HepG2 (cell line): ENCODE data around the gene RRBP1. TPM values are rescaled to one million over a fixed set of nuclear protein-coding genes. Genes with fewer than 3 reads are reported as not detected.
A peak's percentile ranks its signal among the peaks of the same experiment; 100 is the strongest.

Experiments used
- ATAC-seq: fragments of 200-7000 bp; cut with Tn5 transposase; 3 replicates; pipeline ENCODE4 v1.9.1; 2020; ENCODE audit warnings: mild to moderate bottlenecking, moderate library complexity
- BruUV-seq: library from RNA; stranded (reverse); fragments of 400-500 nt; replicated peaks from 2 replicates; lab custom pipeline; 2021; lab: Mats Ljungman, UMichigan
- CTCF ChIA-PET: fragments of 300-600 bp; formaldehyde crosslinking; extraction: SDS; loops from one replicate; lab custom pipeline; 2021; ENCODE audit warnings: low total read pairs, inconsistent platforms, low intra/inter-chr PET ratio; lab: Yijun Ruan, JAX
- POLR2A ChIA-PET: fragments of 350-600 bp; sonication (Branson Sonifier 250); formaldehyde crosslinking; loops from one replicate; lab custom pipeline; 2020; ENCODE audit warnings: antibody characterized with exemption, inconsistent platforms; lab: Yijun Ruan, JAX
- DNase-seq: peaks from one replicate; pipeline ENCODE4 v3.0.0-alpha.2; 2015; ENCODE audit warnings: low spot score
- FAIRE-seq: peaks from 3 replicates; lab custom pipeline; 2011; peaks lifted over from hg19 to GRCh38; lab: Jason Lieb, UNC
- H2AFZ ChIP-seq: one replicate; pipeline ENCODE4 v1.6.1; 2011; ENCODE audit warnings: low read length, inconsistent platforms
- H3K27ac ChIP-seq: fragments of 300-600 bp; 3 replicates; pipeline ENCODE4 v1.8.0; 2011; ENCODE audit warnings: mixed run types, mild to moderate bottlenecking, mixed read lengths, low read length, inconsistent platforms; ENCODE audit not compliant: insufficient read depth; ENCODE audit errors: extremely low read length
- H3K27me3 ChIP-seq, 2 experiments: fragments of 200-600 bp in 1 of 2; 2 replicates in 1 of 2; 3 replicates in 1 of 2; pipeline versions ENCODE4 v1.6.0 to v1.8.0; 2011; ENCODE audit warnings: low read length in 2 of 2, mild to moderate bottlenecking in 2 of 2, moderate library complexity in 2 of 2, inconsistent platforms in 1 of 2; ENCODE audit not compliant: insufficient read depth in 2 of 2, control insufficient read depth in 1 of 2
- H3K36me3 ChIP-seq, 2 experiments: fragments of 200-600 bp in 1 of 2; replicated peaks in 1 of 2; 2 replicates in 1 of 2; 3 replicates in 1 of 2; pipeline versions ENCODE4 v1.5.1 to v1.8.0; 2011; ENCODE audit warnings: low read length in 2 of 2, inconsistent platforms in 1 of 2; ENCODE audit not compliant: insufficient read depth in 2 of 2, control insufficient read depth in 1 of 2
- H3K4me1 ChIP-seq: 2 replicates; pipeline ENCODE4 v1.5.1; 2012; ENCODE audit warnings: low read length, inconsistent platforms; ENCODE audit not compliant: insufficient read depth
- H3K4me2 ChIP-seq: 2 replicates; pipeline ENCODE4 v1.6.0; 2011; ENCODE audit warnings: low read depth, low read length, inconsistent platforms
- H3K4me3 ChIP-seq, 3 experiments: fragments of 200-600 bp in 1 of 3; sonication (generic), shearing (Covaris generic) in 1 of 3; replicated peaks in 1 of 3; 2 replicates each; pipeline ENCODE4 v1.5.1; 2011 to 2016; ENCODE audit warnings: low read length in 3 of 3, inconsistent platforms in 2 of 3, low read depth in 2 of 3, mild to moderate bottlenecking in 2 of 3, control low read depth in 1 of 3, mixed read lengths in 1 of 3; ENCODE audit not compliant: insufficient read depth in 1 of 3
- H3K79me2 ChIP-seq: one replicate; pipeline ENCODE4 v1.6.1; 2011; ENCODE audit warnings: low read length, inconsistent platforms; ENCODE audit not compliant: insufficient read depth
- H3K9ac ChIP-seq: 2 replicates; pipeline ENCODE4 v1.6.0; 2011; ENCODE audit warnings: mild to moderate bottlenecking, low read depth, low read length, inconsistent platforms; ENCODE audit not compliant: insufficient read depth
- H3K9me3 ChIP-seq: 2 replicates; pipeline ENCODE4 v1.5.1; 2012; ENCODE audit warnings: mild to moderate bottlenecking, low read length
- H4K20me1 ChIP-seq: 2 replicates; pipeline ENCODE4 v1.6.0; 2011; ENCODE audit warnings: inconsistent platforms, mild to moderate bottlenecking, low read length, moderate library complexity; ENCODE audit not compliant: insufficient read depth
- FOXC1 ChIP-seq: sonication (generic); formaldehyde crosslinking; IDR thresholded peaks from 2 replicates; pipeline ENCODE4 v1.8.0; 2022; ENCODE audit warnings: mild to moderate bottlenecking, missing genetic modification reagents, borderline replicate concordance
- PBX3 ChIP-seq: sonication (generic); formaldehyde crosslinking; IDR thresholded peaks from 2 replicates; pipeline ENCODE4 v1.8.1; 2023; ENCODE audit warnings: missing genetic modification reagents, inconsistent platforms, borderline replicate concordance
- SRSF1 ChIP-seq: fragments of 200-400 bp; formaldehyde crosslinking; optimal IDR thresholded peaks from 2 replicates; pipeline ENCODE3; 2017; ENCODE audit warnings: mild to moderate bottlenecking, low read depth, low read length, moderate library complexity
- ZNF574 ChIP-seq: sonication (generic); formaldehyde crosslinking; IDR thresholded peaks from 2 replicates; pipeline ENCODE4 v1.4.0; 2020; ENCODE audit warnings: missing genetic modification reagents
- ZNF670 ChIP-seq: sonication (generic); formaldehyde crosslinking; IDR thresholded peaks from 2 replicates; pipeline ENCODE4 v1.8.0; 2022; ENCODE audit warnings: mild to moderate bottlenecking, missing genetic modification reagents, borderline replicate concordance
- ZNF710 ChIP-seq: sonication (generic); formaldehyde crosslinking; IDR thresholded peaks from 2 replicates; pipeline ENCODE4 v1.5.0; 2020; ENCODE audit warnings: mild to moderate bottlenecking, missing genetic modification reagents, borderline replicate concordance
- WGBS: methylation state at CpG from one replicate; pipeline ENCODE4 v1.1.6; 2017; ENCODE audit warnings: low lambda C conversion rate; 5-methylcytosine and 5-hydroxymethylcytosine counted together
- in situ Hi-C: cut with HindIII; loops from 2 replicates; pipeline ENCODE4 v1.10.0; 2017; ENCODE audit warnings: low pct_unique_long_range_greater_than_20kb; ENCODE audit not compliant: extremely low pct_ligation_motif_present
- intact Hi-C: fragments of 100-400 bp; cut with micrococcal nuclease; formaldehyde crosslinking; loops from one replicate; pipeline ENCODE4 v1.10.0; 2022; ENCODE audit not compliant: unreplicated experiment
- polyA plus RNA-seq, 8 experiments: library from polyadenylated mRNA; depleted of rRNA in 3 of 8; stranded (reverse) in 7 of 8; unstranded in 1 of 8; fragments of >200 nt; fragmentation: Illumina TruSeq in 4 of 8; extraction: Trizol in 4 of 8; gene quantifications; 2 replicates each; pipeline versions ENCODE4 v1.2.1 to v1.2.3, GENCODE V29; 2011 to 2016; ENCODE audit warnings: low read depth in 4 of 8, missing spikeins in 1 of 8, mixed read lengths in 1 of 8; ENCODE audit not compliant: insufficient read depth in 1 of 8
- total RNA-seq, 5 experiments: library from RNA; depleted of rRNA; stranded (reverse); fragments of >200 nt; fragmentation: Illumina TruSeq; extraction: Trizol; gene quantifications; 2 replicates each; pipeline ENCODE4 v1.2.3, GENCODE V29; 2016; ENCODE audit warnings: low read depth in 1 of 5

RRBP1 gene
- total and polyA plus RNA-seq, 2 of the 13 experiments (the other 11 are each of a cell fraction or from before 2014, with no cell fraction given), result 150 to 222 TPM

GRCh38 chr20:17647391-17648314 is 34.4 kb downstream of the RRBP1 start:
- Histone ChIP-seq H3K4me2 (no peak overlapping the region), H3K4me1 (peaks cover 40% of the 10 kb centered on the region), H3K9me3 (no peaks in the 10 kb centered on the region), H3K36me3 (peaks cover 41 to 74% of the 10 kb centered on the region in 2 experiments), H4K20me1 (peaks cover 90% of the 10 kb centered on the region), H3K27ac (no peak overlapping the region), H2AFZ (no peak overlapping the region), H3K27me3 (no peaks in the 10 kb centered on the region), H3K9ac (no peak overlapping the region), H3K4me3 (no peak overlapping the region), H3K79me2 (peaks cover 99% of the 10 kb centered on the region)
- intact Hi-C loops (no loop called here), in situ Hi-C loops (no loop called here)
- no TSS peak for BruUV-seq
- ATAC-seq (peak; percentile 9), FAIRE-seq (no peak), DNase-seq (no peak)
- 97% methylated on average over 19 of the region's 20 CpGs for WGBS
- ChIA-PET CTCF (no interaction called here), POLR2A (interaction anchor here (0.9 to 1.6 kb wide), 3 partner anchors 14 to 291 kb away, joined by 3 to 5 read pairs (median 3); no protein-coding TSS in a partner anchor)
- no peak for TF ChIP-seq SRSF1
- 0 out of 2 replicates have a peak, but pooled peaks have one; percentile 35 for TF ChIP-seq ZNF670 (CRISPR knock-in tag)
- TF ChIP-seq ZNF574 (CRISPR knock-in tag), result no peak
- TF ChIP-seq PBX3, result no peak
- TF ChIP-seq FOXC1 (CRISPR knock-in tag), result no peak
- TF ChIP-seq ZNF710 (CRISPR knock-in tag), result 0 out of 2 replicates have a peak, but pooled peaks have one; percentile 49
